HG03354 (cell line): ENCODE data around the gene MRPL18.
"Not testable (repeated sequence)": the region's sequence is repeated elsewhere in the genome, so short reads cannot be mapped to it uniquely, and the experiment has no call there.

Source experiments
- ATAC-seq: cut with Tn5 transposase; IDR thresholded peaks from one replicate; pipeline ENCODE4 v1.9.1; 2021; ENCODE audit warnings: mild to moderate bottlenecking; ENCODE audit not compliant: unreplicated experiment, poor library complexity, severe bottlenecking

The MRPL18 gene

DNA sequence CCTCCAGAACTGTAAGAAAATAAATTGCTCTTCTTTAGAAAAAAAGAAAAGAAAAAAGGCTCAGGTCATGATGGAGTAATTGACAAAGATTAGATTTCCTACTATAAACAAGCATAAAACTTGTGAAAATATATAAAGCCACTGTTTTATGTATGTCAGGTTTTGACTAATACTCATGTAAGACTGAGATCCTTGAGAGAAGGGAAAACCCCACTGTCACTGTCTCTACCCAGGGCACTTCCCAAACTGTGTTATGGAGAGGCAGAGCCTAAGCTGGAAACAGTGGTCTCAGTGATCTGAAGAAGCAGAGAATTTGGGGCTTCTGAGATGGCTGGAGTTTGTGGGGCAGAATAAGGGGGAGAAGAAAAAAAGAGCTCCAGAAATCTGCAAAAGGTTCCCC, 20.8 kb upstream of the MRPL18 start:
- no peak for ATAC-seq

DNA sequence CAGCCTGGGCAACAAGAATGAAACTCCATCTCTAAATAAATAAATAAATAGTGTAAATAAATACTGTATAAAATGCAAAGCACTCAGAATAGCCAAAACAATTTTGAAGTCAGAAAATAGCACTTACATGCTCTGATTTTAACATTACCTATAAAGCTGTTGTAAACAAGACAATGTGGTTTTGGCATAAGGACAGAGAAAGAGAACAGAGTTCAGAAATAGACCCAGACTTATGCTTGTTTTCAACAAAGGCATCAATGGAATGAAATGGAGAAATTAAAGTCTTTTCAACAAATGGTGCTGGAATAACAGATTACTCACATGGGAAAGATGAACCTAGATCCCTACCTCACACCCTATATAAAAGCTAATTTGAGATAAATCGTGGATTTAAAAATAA, 18.1 kb upstream of the MRPL18 start:
- ATAC-seq, result no peak

DNA sequence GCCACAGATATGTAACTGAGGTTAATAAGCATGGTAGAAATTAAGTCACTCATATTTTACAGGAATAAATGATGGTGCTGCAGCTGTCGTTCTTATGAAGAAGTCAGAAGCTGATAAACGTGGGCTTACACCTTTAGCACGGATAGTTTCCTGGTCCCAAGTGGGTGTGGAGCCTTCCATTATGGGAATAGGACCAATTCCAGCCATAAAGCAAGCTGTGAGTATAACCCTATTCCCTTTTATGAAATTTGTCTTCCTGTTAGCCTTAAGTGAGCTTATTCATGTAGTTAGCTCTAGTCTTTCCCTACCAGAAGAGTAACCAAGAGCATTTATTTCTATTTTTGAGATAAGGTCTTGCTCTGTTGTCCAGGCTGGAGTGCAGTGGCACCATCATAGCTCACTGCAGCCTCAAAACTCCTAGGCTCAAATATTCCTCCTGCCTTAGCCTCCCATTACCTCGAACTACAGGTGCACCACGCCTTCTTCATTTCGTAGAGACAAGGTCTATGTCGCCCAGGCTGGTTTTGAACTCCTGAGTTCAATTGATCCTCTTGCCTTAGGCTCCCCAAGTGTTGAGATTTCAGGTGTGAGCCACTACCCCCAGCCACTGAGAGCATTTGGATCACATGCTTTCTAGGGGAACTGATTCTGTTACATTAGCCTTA, 12.9 kb upstream of the MRPL18 start:
- ATAC-seq, result no peak

DNA sequence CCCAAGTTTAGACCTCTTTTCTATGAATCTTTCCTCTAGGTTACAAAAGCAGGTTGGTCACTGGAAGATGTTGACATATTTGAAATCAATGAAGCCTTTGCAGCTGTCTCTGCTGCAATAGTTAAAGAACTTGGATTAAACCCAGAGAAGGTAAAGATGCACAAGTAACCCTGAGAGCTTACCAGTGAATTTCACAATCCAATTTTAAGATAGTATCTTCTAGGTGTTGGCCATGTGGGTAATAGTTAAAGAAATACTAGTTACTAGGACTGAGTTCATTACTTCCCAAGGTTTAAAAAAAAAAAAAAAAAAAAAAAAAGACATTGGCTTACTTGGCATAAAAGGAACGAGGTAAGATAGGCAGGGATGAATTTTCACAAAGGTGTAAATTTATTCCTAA, 12.1 kb upstream of the MRPL18 start:
- no peak for ATAC-seq

DNA sequence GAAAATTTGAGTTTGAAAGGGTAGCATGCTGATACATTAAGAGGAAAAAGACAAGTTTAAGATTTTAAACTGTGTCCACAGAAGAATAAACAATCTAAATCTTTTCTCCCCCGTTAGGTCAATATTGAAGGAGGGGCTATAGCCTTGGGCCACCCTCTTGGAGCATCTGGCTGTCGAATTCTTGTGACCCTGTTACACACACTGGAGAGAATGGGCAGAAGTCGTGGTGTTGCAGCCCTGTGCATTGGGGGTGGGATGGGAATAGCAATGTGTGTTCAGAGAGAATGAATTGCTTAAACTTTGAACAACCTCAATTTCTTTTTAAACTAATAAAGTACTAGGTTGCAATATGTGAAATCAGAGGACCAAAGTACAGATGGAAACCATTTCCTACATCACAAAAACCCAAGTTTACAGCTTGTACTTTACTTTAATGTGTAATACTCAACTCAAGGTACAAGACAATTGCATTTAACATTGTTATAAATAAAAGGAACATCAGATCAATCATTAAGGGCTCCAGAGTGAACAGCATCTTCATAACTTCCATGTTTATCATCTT, 11.6 kb upstream of the MRPL18 start:
- ATAC-seq, result no peak

DNA sequence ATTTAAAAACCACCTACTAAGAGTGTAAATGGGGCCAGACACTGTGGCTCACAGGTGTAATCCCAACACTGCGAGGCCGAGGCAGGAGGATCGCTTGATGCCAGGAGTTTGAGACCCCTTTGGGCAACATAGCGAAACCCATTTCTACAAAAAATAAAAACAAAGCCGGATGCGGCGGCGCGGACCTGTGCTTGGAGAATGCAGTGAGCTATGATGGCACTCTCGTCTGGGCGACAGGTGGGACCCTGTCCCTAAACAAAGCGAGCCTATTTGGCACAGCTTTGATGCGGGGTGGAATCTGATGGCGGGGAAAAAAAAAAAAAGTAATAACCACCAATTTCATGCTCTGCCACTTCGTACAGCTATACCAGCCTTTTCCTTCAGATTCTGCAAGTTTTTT, 2.0 kb upstream of the MRPL18 start:
- ATAC-seq, result no peak

DNA sequence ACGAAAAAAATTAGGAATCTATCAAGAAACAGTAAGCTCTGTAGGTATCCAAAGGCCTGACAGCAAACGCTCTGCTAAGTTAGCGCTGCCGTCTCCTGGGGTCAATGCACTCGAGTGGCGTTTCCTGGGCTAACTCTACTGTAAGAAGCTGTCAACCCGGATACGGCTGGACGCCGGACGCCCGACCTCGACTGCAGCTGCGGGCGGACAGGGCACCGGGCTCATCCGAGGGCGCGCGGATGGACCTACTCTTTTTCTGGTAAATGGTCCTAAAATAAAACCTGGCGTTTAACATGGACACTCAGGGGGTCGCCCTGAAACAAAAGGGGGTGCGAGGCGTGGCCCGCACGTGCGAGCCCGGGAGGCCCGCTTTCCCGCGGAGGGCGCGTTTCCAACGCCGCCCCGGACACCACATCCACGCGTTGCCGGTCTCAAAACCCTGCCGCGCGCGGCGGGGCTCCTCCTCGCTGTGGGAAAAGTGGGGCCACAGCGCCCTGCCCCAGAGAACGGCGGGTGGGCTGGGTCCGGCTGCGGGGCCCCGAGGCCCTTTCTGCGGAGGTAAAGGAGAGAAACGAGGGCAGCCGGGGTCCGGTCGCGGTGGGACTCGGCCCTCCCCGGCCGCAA, 1.4 kb upstream of the MRPL18 start:
- peak; percentile 0 for ATAC-seq

DNA sequence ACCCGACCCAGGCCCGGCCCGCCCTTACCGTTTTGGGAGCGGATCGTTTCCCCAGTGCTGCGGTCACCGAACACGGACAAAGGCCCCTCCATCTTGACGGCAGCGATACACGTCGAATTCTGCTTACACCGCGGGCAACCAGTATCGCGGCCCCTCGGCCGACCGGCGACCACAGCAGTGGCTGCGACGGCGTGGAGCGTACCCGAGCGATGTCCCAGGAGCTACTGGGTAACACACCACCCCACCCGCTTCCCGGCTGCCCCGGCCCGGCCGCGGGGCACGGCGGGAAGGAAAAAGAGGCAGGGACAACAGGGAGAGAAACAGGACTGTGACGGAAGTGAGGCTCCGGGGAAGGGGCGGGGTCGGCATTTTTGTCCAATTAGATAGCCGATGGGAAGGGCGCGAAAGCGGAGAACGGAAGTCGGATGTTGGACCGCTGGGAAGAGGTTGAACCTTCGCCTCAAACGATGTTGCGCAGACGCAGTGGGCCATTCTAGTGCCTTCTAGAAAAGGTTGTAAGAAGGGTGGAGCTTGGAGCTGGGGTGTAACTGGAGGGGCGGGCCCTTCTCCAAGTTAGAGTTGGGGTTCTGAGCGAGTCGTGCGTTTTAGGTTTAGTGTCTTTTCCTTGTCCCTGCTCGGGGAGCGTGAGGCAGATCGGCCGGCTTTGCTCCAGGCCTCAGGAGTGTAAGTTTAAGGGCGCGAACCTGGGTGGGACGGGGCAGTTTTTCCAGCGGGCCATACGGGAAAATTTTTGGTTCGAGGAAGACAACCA, 704 bp upstream of the MRPL18 start, which contains the start of gene TCP1:
TCP1 (minus strand) TSS at position 226 of the 772 bp plus-strand sequence; CDS start at position 92, 134 bp downstream.
- peak; percentile 71 for ATAC-seq

DNA sequence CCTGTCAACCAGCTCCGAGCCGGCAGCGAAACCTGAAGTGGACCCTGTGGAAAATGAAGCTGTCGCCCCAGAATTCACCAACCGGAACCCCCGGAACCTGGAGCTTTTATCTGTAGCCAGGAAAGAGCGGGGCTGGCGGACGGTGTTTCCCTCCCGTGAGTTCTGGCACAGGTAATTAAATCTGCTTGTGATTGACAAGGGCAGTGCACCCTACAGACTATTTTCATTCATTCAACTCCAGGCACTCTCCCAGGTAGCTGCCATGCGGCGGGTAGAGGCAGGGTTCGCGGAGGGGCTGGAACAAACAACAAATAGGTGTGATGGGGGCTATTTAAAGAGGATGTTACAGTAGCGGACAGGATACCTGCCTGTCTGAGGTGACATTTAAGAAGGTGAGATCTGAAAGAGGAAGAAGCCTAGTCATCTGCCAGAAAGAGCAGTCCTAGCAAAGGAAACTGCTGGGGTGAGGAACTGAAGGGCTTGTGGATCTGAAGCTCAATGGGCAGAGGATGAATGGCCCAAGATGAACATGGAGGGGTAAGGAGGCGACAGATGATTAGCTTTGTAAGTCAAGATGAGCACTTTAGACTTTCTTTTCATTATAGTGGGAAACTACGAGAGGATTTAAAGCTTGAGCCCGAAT, 810 bp downstream of the MRPL18 start:
- no peak for ATAC-seq

DNA sequence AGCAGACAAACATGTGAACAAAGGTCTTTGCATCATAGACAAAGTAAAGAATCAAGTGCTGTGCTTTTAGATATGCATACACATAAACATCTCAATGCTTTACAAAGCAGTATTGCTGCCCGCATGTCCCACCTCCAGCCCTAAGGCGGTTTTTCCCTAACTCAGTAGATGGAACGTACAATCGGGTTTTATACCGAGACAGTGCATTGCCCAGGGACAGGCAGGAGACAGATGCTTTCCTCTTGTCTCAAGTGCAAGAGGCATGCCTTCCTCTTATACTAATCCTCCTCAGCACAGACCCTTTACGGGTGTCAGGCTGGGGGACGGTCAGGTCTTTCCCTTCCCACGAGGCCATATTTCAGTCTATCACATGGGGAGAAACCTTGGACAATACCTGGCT, 4.7 kb downstream of the MRPL18 start:
- not testable (repeated sequence) for ATAC-seq

DNA sequence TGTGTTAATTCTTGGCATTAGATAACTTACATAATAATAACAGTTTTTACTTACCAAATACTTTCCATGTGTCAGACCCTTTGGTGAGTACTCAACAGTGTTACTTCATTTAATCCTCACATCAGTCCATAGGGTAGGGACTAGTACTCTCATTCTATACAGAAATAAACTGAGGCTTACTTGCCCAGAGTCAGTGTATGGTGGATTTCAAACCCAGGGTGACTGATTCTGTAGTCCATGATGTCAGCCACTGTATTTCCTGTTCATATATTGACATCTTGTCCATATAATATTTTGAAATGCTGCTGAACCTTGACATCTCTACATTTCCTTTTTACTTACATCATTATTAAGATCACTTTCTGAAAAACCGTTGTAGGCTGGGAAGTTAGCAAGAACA, 7.3 kb downstream of the MRPL18 start:
- ATAC-seq, result no peak

DNA sequence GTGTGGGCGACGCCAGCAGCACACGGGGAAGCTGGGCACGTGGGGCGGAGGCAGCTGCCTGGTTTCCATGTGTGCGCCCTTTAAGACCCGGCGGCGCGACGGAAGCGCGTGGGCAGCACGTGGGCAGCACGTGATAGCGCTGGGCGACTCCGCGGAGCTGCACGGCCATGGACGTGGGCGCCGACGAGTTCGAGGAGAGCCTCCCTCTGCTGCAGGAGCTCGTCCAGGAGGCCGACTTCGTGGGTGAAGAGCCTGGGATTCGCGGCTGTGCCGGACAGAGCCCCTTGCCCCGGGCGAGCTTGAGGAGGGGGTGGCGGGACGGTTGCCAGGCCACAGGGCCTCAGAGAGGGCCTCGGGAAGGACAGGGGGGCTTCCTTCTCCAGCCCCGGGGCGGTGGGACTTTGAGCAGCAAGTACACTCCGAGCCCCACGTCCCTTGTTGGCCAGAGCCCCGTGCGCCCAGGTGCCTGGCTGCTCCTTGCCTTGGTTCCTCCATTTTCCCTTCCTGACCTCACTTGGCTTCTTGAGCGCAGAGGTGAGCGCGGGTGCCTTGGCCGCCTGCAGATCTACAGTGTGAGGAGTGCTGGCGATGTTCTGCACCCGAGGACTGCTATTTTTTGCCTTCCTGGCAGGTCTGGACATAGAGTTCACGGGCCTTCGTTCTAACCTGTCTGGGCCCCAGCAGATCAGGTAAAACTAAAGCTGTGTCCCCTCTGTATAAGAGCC, 10.0 kb downstream of the MRPL18 start, which contains the start of gene PNLDC1:
PNLDC1 (plus strand) TSS at position 136 of the 725 bp plus-strand sequence; CDS start at position 168, 32 bp downstream.
- ATAC-seq, result no peak

DNA sequence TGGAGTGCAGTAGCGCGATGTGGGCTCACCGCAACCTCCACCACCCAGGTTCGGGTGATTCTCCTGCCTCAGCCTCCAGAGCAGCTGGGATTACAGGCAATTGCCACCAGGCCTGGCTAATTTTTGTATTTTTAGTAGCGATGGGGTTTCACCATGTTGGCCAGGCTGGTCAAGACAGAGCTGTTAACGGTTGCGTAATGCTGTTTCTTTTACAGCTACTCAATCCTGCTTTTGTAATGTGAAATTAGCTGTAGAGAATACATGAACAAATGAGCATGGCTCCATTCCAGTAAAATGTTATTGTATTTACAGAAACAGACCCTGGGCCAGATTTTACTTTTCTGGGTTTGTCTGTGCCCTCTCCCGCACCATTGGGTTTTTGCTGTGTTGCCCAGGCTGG, 11.7 kb downstream of the MRPL18 start:
- ATAC-seq, result no peak

DNA sequence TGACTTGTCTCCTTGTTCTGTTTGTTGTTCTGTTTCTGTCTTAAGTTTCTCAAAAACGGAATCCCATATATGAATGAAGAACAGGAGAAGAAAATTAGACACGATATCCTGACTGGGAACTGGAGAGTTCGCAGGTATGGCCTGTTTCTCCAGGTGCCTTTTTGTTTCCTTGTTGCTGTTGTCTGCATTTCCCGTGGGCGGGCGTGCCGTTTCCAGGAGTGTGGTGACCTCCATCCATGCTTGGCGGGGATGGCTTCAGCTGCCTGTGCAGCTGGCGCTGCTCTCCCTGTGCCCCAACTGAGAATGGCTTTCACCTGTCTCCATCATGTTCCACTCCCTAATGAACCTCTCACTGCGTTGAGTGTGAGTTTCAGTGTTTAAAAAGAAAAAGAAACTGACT, 14.2 kb downstream of the MRPL18 start:
- ATAC-seq, result no peak

DNA sequence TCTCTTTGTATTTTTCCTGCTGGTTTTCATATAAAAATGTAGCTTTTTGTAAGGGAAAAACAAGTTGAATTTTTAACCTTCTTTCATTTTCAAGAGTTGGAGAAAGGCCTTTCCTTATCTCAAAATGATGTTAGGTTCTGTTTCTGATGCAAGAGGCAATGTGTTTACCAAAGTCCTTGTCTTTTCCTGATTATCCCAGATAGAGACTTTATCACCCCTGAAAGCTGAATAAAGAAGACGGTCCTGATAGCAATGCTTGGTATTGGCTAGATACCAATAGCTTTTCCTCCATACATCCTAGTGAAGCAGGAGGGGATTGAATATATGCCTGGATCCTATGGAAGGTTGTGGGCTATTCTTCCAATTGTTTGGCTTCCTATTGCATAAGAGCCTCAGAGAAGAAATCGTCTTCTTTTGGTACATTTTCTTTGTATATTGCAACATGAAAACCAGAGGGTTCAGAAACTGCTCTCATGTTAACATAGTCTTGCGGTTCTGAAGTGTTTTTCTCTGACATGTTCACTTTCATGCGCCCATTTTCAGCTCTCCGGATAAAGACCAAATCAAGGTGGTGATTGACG, 15.3 kb downstream of the MRPL18 start:
- ATAC-seq, result no peak

DNA sequence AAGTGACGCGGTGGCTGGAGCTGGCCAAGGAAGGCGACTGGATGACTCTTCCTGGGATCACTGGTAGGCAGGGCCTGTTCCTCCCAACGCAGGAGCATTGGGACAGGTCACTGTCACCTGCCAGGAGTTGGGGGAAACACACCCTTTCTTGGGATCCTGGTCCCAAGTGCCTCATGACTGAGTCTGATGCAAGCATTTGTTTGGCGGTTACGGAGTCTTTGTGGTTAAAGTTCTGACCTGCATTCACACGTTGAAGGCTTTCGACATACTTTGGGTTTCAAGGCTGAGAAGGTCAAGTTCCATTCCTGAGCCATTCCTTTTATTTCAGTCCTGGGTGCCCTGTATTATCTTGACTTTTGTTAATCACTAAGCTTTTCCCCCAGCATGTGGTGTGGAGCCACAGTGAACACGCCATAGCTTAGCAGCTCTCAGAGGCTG, 15.8 kb downstream of the MRPL18 start:
- ATAC-seq, result no peak

DNA sequence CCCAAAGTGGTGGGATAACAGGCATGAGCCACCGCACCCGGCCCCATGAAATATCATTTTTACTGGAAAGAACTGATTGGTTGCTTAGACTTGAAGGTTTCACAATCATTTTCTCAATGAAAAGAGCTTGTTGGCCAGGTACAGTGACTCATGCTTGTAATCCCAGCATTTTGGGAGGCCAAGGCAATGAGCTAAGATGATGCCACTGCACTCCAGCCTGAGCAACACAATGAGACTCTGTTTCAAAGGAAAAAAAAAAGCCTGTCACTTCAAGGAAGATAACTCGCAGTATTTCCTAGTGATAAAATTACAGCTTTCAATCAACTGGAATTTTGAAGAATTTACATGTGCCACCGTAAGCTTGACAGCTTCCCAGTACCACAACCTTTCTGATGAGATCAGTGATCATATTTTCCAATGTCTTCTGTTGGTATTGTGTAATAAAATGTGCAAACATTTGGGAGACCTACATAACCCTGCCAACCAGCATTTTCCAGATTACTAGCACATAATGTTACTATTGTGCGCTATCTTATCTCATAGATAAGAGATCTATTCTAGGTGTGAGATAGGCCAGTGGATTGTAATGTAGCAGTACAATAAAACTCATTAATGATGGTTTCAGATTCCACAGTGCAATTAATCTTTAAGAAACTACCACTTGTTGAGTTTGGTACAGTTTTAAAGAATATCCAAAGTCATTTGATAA, 17.0 kb downstream of the MRPL18 start:
- no peak for ATAC-seq

DNA sequence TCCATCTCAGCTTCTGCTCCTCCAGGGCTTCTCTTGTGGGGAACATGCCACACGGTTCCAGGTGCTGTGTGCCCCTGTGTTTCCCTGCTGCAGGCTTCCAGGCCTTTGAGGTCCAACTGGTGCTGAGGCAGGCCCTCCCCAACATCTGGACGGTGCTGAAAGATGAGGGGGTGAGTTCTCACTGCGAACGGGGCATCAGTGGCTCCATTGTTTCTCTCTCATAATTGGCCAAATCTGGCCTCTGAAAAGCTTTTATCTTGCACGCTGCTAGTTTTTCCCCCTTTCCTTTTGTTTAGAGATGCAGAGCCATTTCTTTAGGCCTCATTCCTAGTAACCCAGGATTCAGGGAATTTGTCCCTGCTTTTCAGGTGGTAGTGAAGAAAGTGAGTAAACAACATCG, 18.4 kb downstream of the MRPL18 start:
- ATAC-seq, result no peak
